Dedifferentiated amniotic fluid mesenchymal stem cell (primary cell): Measurements from ENCODE around the gene CDK5RAP3.
"Not testable (repeated sequence)": the region's sequence is repeated elsewhere in the genome, so short reads cannot be mapped to it uniquely, and the experiment has no call there.

Experiments used
- DNase-seq: peaks from one replicate; pipeline ENCODE4 v3.0.0-alpha.2; 2016; ENCODE audit errors: extremely low spot score

CDK5RAP3 gene

GRCh38 chr17:47975823-47976205 is 4.9 kb downstream of the CDK5RAP3 start:
- no peak for DNase-seq

GRCh38 chr17:47978324-47978723 is 7.4 kb downstream of the CDK5RAP3 start:
- peak; percentile 57 for DNase-seq

GRCh38 chr17:47980541-47980940 is 9.6 kb downstream of the CDK5RAP3 start:
- no peak for DNase-seq

- DNase-seq, result no peak
Observed at GRCh38 chr17:47981462-47981861, 10.5 kb downstream of the CDK5RAP3 start.

GRCh38 chr17:47982091-47982617 is 11.2 kb downstream of the CDK5RAP3 start:
- no peak for DNase-seq

GRCh38 chr17:47982645-47983390 is 11.9 kb downstream of the CDK5RAP3 start:
- no peak for DNase-seq

- no peak for DNase-seq
Observed at GRCh38 chr17:47983492-47984223, 12.7 kb downstream of the CDK5RAP3 start.

- no peak for DNase-seq
Observed at GRCh38 chr17:47986520-47986919, 15.6 kb downstream of the CDK5RAP3 start.

- DNase-seq, result no peak
Observed at GRCh38 chr17:47987240-47987835, 16.4 kb downstream of the CDK5RAP3 start.

- not testable (repeated sequence) for DNase-seq
Observed at GRCh38 chr17:47988445-47988844, 17.5 kb downstream of the CDK5RAP3 start.

- DNase-seq, result no peak
Observed at GRCh38 chr17:47989159-47989558, 18.2 kb downstream of the CDK5RAP3 start.

- DNase-seq, result no peak
Observed at GRCh38 chr17:47989700-47990099, 18.8 kb downstream of the CDK5RAP3 start.

- DNase-seq, result no peak
Observed at GRCh38 chr17:47990962-47991731, 20.2 kb downstream of the CDK5RAP3 start.

- no peak for DNase-seq
Observed at GRCh38 chr17:47992216-47992615, 21.3 kb downstream of the CDK5RAP3 start.

GRCh38 chr17:47993031-47993564 is 22.2 kb downstream of the CDK5RAP3 start:
- DNase-seq, result no peak

- no peak for DNase-seq
Observed at GRCh38 chr17:47993964-47994363, 23.1 kb downstream of the CDK5RAP3 start.

- DNase-seq, result no peak
Observed at GRCh38 chr17:47994724-47995123, 23.8 kb downstream of the CDK5RAP3 start.

GRCh38 chr17:47995241-47995935 is 24.5 kb downstream of the CDK5RAP3 start:
- DNase-seq, result no peak

- DNase-seq, result no peak
Observed at GRCh38 chr17:47996201-47996600, 25.3 kb downstream of the CDK5RAP3 start.

- DNase-seq, result no peak
Observed at GRCh38 chr17:47997586-47997985, 26.7 kb downstream of the CDK5RAP3 start.

GRCh38 chr17:47998044-47998443 is 27.1 kb downstream of the CDK5RAP3 start:
- no peak for DNase-seq
